Hepatocyte (in vitro differentiated cells): ENCODE data around the gene NAP1L5. TPM values are rescaled to one million over a fixed set of nuclear protein-coding genes. Genes with fewer than 3 reads are reported as not detected.

Experiments used
- DNase-seq: peaks from one replicate; pipeline ENCODE4 v3.0.0-alpha.2; 2016; ENCODE audit warnings: low spot score
- H2AFZ ChIP-seq: fragments of 200-600 bp; sonication (generic); 2 replicates; pipeline ENCODE4 v1.6.0; 2016; ENCODE audit warnings: antibody characterized with exemption, mild to moderate bottlenecking
- H3K27ac ChIP-seq: fragments of 200-600 bp; sonication (generic); 2 replicates; pipeline ENCODE4 v1.5.1; 2016; ENCODE audit warnings: mild to moderate bottlenecking
- H3K27me3 ChIP-seq: fragments of 200-600 bp; sonication (generic); 2 replicates; pipeline ENCODE4 v1.6.1; 2016
- H3K36me3 ChIP-seq: fragments of 200-600 bp; sonication (generic); replicated peaks from 2 replicates; pipeline ENCODE4 v1.5.1; 2016; ENCODE audit warnings: low read depth; ENCODE audit not compliant: insufficient read depth
- H3K4me1 ChIP-seq: fragments of 200-600 bp; sonication (generic); 2 replicates; pipeline ENCODE4 v1.5.1; 2016; ENCODE audit warnings: mild to moderate bottlenecking, moderate library complexity; ENCODE audit not compliant: insufficient read depth
- H3K4me2 ChIP-seq: fragments of 200-600 bp; sonication (generic); 2 replicates; pipeline ENCODE4 v1.6.0; 2016
- H3K4me3 ChIP-seq: fragments of 200-600 bp; sonication (generic); 2 replicates; pipeline ENCODE4 v1.5.1; 2016; ENCODE audit warnings: mild to moderate bottlenecking
- H3K79me2 ChIP-seq: fragments of 200-600 bp; sonication (generic); 2 replicates; pipeline ENCODE4 v1.6.0; 2017; ENCODE audit warnings: mild to moderate bottlenecking
- H3K9me2 ChIP-seq: fragments of 200-600 bp; sonication (generic); replicated peaks from 2 replicates; pipeline ENCODE4 v1.6.0; 2017; ENCODE audit warnings: mild to moderate bottlenecking; ENCODE audit not compliant: insufficient read depth
- H3K9me3 ChIP-seq: fragments of 200-600 bp; sonication (generic); 2 replicates; pipeline ENCODE4 v1.5.1; 2016; ENCODE audit warnings: low read depth, mild to moderate bottlenecking
- H4K20me1 ChIP-seq: fragments of 200-600 bp; sonication (generic); 2 replicates; pipeline ENCODE4 v1.6.0; 2016; ENCODE audit warnings: mild to moderate bottlenecking; ENCODE audit not compliant: insufficient read depth, poor library complexity, severe bottlenecking
- CTCF ChIP-seq: fragments of 200-600 bp; sonication (generic); IDR thresholded peaks from 2 replicates; pipeline ENCODE4 v1.5.1; 2016; ENCODE audit warnings: antibody characterized with exemption, mild to moderate bottlenecking; ENCODE audit not compliant: poor library complexity
- EZH2 ChIP-seq: fragments of 200-600 bp; sonication (generic); IDR thresholded peaks from 2 replicates; pipeline ENCODE4 v1.6.1; 2016; ENCODE audit warnings: antibody characterized with exemption, mild to moderate bottlenecking, borderline replicate concordance
- EZH2phosphoT487 ChIP-seq: fragments of 200-600 bp; sonication (generic); IDR thresholded peaks from one replicate; pipeline ENCODE4 v1.6.1; 2018; ENCODE audit warnings: antibody characterized with exemption, mild to moderate bottlenecking, low read depth, moderate library complexity; ENCODE audit not compliant: unreplicated experiment, severe bottlenecking
- WGBS: methylation state at CpG from one replicate; pipeline ENCODE4 v1.1.6; 2016; ENCODE audit warnings: low lambda C conversion rate; ENCODE audit errors: missing lambda C conversion rate; 5-methylcytosine and 5-hydroxymethylcytosine counted together
- polyA plus RNA-seq: library from polyadenylated mRNA; unstranded; fragments of >200 nt; fragmentation: Nextera tagmentation; extraction: Ambion mirVana; gene quantifications from 2 replicates; pipeline ENCODE4 v1.2.1, GENCODE V29; 2016
- total RNA-seq: library from RNA; depleted of rRNA; stranded (reverse); fragments of >200 nt; gene quantifications from 2 replicates; pipeline ENCODE4 v1.2.3, GENCODE V29; 2014

Gene NAP1L5
- total and polyA plus RNA-seq, 2 experiments from 2014 or later: 7.4 to 8.0 TPM

DNA sequence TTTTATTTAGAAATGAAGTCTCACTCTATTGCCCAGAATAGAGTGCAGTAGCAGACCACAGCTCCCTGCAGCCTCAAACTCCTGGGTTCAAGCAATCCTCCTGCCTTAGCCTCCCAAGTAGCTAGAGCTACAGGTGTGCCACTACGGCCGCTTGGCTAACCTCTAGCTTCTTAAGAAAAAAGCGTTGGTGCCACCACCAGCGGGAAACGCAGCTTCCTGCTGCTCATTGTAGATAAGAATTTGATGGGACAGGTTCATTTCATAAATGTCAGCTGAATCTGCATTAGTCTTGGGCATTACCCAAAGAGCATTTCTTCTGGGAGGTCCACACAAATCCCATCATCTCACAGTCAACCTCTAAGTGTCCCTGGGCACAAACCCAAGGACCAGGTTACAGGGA lies 33.2 kb upstream of the NAP1L5 start:
- no peaks in the 10 kb centered on the region for H3K4me1 ChIP-seq
- TF ChIP-seq EZH2 (no peak), EZH2phosphoT487 (no peak), CTCF (no peak)
- no peaks in the 10 kb centered on the region for H3K27me3 ChIP-seq
- no peak overlapping the region for H3K27ac ChIP-seq
- WGBS: 100% methylated on average over 5 of the region's 5 CpGs
- H4K20me1 ChIP-seq: no peaks in the 10 kb centered on the region
- H3K4me3 ChIP-seq: no peak overlapping the region
- no peaks in the 10 kb centered on the region for H3K9me2 ChIP-seq
- no peak for DNase-seq
- no peaks in the 10 kb centered on the region for H3K36me3 ChIP-seq
- H3K79me2 ChIP-seq: no peaks in the 10 kb centered on the region
- no peak overlapping the region for H2AFZ ChIP-seq
- no peak overlapping the region for H3K4me2 ChIP-seq
- no peaks in the 10 kb centered on the region for H3K9me3 ChIP-seq

GRCh38 chr4:88729146-88729760 lies 31.6 kb upstream of the NAP1L5 start:
- no peak for DNase-seq
- Histone ChIP-seq H3K79me2 (no peaks in the 10 kb centered on the region), H3K36me3 (no peaks in the 10 kb centered on the region), H3K9me2 (no peaks in the 10 kb centered on the region), H3K4me1 (no peaks in the 10 kb centered on the region), H4K20me1 (no peaks in the 10 kb centered on the region), H3K4me2 (no peak overlapping the region), H3K27me3 (no peaks in the 10 kb centered on the region), H3K9me3 (no peaks in the 10 kb centered on the region), H3K27ac (no peak overlapping the region), H2AFZ (no peak overlapping the region), H3K4me3 (no peak overlapping the region)
- TF ChIP-seq EZH2 (no peak), CTCF (no peak), EZH2phosphoT487 (no peak)
- WGBS: 95% methylated on average over 6 of the region's 6 CpGs

- 98% methylated on average over 6 of the region's 6 CpGs for WGBS
- no peaks in the 10 kb centered on the region for H4K20me1 ChIP-seq
- TF ChIP-seq EZH2phosphoT487 (no peak), EZH2 (no peak), CTCF (no peak)
- DNase-seq: no peak
- H3K4me1 ChIP-seq: no peaks in the 10 kb centered on the region
- no peak overlapping the region for H3K27ac ChIP-seq
- no peaks in the 10 kb centered on the region for H3K79me2 ChIP-seq
- no peaks in the 10 kb centered on the region for H3K36me3 ChIP-seq
- H3K4me2 ChIP-seq: no peak overlapping the region
- no peaks in the 10 kb centered on the region for H3K9me2 ChIP-seq
- no peaks in the 10 kb centered on the region for H3K9me3 ChIP-seq
- H3K4me3 ChIP-seq: no peak overlapping the region
- no peaks in the 10 kb centered on the region for H3K27me3 ChIP-seq
- no peak overlapping the region for H2AFZ ChIP-seq
Measured at GRCh38 chr4:88728146-88728545, 30.5 kb upstream of the NAP1L5 start.
